ENCODE measurements around the gene MFAP4.
A peak's percentile ranks its signal among the peaks of the same experiment; 100 is the strongest.

MFAP4 gene

GRCh38 chr17:19364699-19365498, 22.1 kb downstream of the MFAP4 start:
- DNase-seq (ENCODE audit: low read depth): no peak
- no peak for TF ChIP-seq CTCF (conservative IDR thresholded peaks at IDR 0.05; ENCODE audit: low read depth, low read length)
- H3K4me3 ChIP-seq (ENCODE audit: low read depth, low read length): no peak overlapping the region

- no peak for TF ChIP-seq CTCF (conservative IDR thresholded peaks at IDR 0.05; ENCODE audit: low read depth, low read length)
- no peak overlapping the region for H3K4me3 ChIP-seq (ENCODE audit: low read depth, low read length)
- DNase-seq (ENCODE audit: low read depth): no peak
Observed at GRCh38 chr17:19363460-19364035, 23.4 kb downstream of the MFAP4 start.

GRCh38 chr17:19363114-19363438, 23.9 kb downstream of the MFAP4 start:
- no peak for TF ChIP-seq CTCF (conservative IDR thresholded peaks at IDR 0.05; ENCODE audit: low read depth, low read length)
- peak overlapping the region; percentile 77 for H3K4me3 ChIP-seq (ENCODE audit: low read depth, low read length)
- DNase-seq (ENCODE audit: low read depth): no peak

GRCh38 chr17:19362277-19363113, 24.5 kb downstream of the MFAP4 start, which contains the start of gene B9D1:
TSS of gene B9D1 (minus strand) at chr17:19362723. CDS start at chr17:19362569, 154 bp downstream.
- peak within 1 kb of the TSS; percentile 77 for H3K4me3 ChIP-seq (ENCODE audit: low read depth, low read length)
- TF ChIP-seq CTCF (conservative IDR thresholded peaks at IDR 0.05; ENCODE audit: low read depth, low read length): peak; percentile 91
- peak; percentile 94 for DNase-seq (ENCODE audit: low read depth)

- no peak for DNase-seq (ENCODE audit: low read depth)
- no peak for TF ChIP-seq CTCF (conservative IDR thresholded peaks at IDR 0.05; ENCODE audit: low read depth, low read length)
- peak overlapping the region; percentile 77 for H3K4me3 ChIP-seq (ENCODE audit: low read depth, low read length)
Observed at GRCh38 chr17:19361944-19362276, 25.1 kb downstream of the MFAP4 start.

- no peak for TF ChIP-seq CTCF (conservative IDR thresholded peaks at IDR 0.05; ENCODE audit: low read depth, low read length)
- no peak overlapping the region for H3K4me3 ChIP-seq (ENCODE audit: low read depth, low read length)
- no peak for DNase-seq (ENCODE audit: low read depth)
Observed at GRCh38 chr17:19361326-19361725, 25.7 kb downstream of the MFAP4 start.
